ENCODE results near the gene AQR. TPM values are rescaled to one million over a fixed set of nuclear protein-coding genes. Genes with fewer than 3 reads are reported as not detected.

Gene AQR
- polyA plus RNA-seq, 1 of the 3 experiments (the other 2 are of a cell fraction) = 11.6 TPM

DNA sequence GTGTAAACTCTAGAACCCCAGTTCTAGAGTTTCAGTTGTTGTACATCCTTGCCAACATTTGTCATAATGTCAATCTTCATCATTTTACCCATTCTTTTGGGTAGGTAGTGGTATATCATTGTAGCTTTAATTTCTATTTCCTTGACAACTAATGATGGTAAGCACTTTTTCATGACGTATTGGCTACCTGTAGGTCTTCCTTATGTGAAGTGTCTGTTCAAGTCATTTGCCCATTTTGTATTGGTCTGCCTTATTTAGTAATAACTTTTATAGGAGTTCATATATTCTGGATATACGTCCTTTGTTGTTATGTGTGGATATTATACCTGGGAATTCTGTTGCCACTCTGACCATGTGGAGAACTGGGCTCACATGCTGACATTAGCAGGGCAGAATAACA, 100.4 kb downstream of the AQR start (continued):
- TF ChIP-seq, protein P1, sequence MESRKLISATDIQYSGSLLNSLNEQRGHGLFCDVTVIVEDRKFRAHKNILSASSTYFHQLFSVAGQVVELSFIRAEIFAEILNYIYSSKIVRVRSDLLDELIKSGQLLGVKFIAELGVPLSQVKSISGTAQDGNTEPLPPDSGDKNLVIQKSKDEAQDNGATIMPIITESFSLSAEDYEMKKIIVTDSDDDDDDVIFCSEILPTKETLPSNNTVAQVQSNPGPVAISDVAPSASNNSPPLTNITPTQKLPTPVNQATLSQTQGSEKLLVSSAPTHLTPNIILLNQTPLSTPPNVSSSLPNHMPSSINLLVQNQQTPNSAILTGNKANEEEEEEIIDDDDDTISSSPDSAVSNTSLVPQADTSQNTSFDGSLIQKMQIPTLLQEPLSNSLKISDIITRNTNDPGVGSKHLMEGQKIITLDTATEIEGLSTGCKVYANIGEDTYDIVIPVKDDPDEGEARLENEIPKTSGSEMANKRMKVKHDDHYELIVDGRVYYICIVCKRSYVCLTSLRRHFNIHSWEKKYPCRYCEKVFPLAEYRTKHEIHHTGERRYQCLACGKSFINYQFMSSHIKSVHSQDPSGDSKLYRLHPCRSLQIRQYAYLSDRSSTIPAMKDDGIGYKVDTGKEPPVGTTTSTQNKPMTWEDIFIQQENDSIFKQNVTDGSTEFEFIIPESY (IDR thresholded peaks at IDR 0.05; ENCODE audit: borderline replicate concordance, low read depth) = no peak
- TF ChIP-seq ELF1 (IDR thresholded peaks at IDR 0.05) = no peak
- no peak for TF ChIP-seq NRF1 (IDR thresholded peaks at IDR 0.05; ENCODE audit: low read depth, low read length)
- no peak for TF ChIP-seq FOXJ3 (CRISPR knock-in tag; IDR thresholded peaks at IDR 0.05)
- TF ChIP-seq, protein P2, sequence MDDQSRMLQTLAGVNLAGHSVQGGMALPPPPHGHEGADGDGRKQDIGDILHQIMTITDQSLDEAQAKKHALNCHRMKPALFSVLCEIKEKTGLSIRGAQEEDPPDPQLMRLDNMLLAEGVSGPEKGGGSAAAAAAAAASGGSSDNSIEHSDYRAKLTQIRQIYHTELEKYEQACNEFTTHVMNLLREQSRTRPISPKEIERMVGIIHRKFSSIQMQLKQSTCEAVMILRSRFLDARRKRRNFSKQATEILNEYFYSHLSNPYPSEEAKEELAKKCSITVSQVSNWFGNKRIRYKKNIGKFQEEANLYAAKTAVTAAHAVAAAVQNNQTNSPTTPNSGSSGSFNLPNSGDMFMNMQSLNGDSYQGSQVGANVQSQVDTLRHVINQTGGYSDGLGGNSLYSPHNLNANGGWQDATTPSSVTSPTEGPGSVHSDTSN (IDR thresholded peaks at IDR 0.05) = no peak

DNA sequence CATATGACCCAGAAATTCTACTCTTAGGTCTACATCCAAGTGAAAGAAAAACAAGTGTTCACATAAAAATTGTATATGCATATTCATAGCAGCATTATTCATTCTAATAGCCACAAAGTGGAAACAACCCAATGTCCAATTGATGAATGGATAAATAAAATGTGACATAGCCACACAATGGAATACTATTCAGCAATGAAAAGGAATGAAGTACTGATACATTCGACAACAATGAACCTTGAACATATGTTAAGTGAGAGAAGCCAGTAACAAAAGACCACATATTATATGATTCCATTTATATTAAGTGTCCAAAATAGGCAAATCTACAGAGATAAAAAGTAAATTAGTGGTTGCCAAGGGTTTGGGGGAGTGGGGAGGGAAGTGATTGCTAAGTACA, 104.0 kb downstream of the AQR start:
- DNase-seq = no peak
- Histone ChIP-seq H3K9me3 (no peaks in the 10 kb centered on the region), H3K4me1 (ENCODE audit: control insufficient read depth in 1 of 2, insufficient read depth in 2 of 2, low read depth in 1 of 2, low read length in 1 of 2) (no peaks in the 10 kb centered on the region), H3K27me3 (ENCODE audit: insufficient read depth) (no peaks in the 10 kb centered on the region), H3K27ac (ENCODE audit: low read depth in 2 of 2, low read length in 1 of 2) (no peak overlapping the region), H3K4me3 (ENCODE audit: low read depth in 2 of 2, low read length in 1 of 2) (no peak overlapping the region), H3K4me2 (no peak overlapping the region), H3K79me2 (ENCODE audit: insufficient read depth) (no peaks in the 10 kb centered on the region), H3K36me3 (replicated peaks in 1 of 2; ENCODE audit: control insufficient read depth in 1 of 2, insufficient read depth in 2 of 2, low read length in 1 of 2) (peaks cover 80 to 81% of the 10 kb centered on the region in 2 experiments), H3F3A (replicated peaks; ENCODE audit: insufficient read depth) (peaks cover 7% of the 10 kb centered on the region), H2AFZ (ENCODE audit: low read depth) (no peak overlapping the region), H3K9ac (no peak overlapping the region), H4K20me1 (ENCODE audit: insufficient read depth) (no peaks in the 10 kb centered on the region), H3K9me2 (no peaks in the 10 kb centered on the region)
- ChIA-PET POLR2A (no interaction called here), CTCF (no interaction called here)
- WGBS (ENCODE audit: low lambda C conversion rate) = 95% methylated on average over 1 of the region's 1 CpG
- TF ChIP-seq, protein P3, sequence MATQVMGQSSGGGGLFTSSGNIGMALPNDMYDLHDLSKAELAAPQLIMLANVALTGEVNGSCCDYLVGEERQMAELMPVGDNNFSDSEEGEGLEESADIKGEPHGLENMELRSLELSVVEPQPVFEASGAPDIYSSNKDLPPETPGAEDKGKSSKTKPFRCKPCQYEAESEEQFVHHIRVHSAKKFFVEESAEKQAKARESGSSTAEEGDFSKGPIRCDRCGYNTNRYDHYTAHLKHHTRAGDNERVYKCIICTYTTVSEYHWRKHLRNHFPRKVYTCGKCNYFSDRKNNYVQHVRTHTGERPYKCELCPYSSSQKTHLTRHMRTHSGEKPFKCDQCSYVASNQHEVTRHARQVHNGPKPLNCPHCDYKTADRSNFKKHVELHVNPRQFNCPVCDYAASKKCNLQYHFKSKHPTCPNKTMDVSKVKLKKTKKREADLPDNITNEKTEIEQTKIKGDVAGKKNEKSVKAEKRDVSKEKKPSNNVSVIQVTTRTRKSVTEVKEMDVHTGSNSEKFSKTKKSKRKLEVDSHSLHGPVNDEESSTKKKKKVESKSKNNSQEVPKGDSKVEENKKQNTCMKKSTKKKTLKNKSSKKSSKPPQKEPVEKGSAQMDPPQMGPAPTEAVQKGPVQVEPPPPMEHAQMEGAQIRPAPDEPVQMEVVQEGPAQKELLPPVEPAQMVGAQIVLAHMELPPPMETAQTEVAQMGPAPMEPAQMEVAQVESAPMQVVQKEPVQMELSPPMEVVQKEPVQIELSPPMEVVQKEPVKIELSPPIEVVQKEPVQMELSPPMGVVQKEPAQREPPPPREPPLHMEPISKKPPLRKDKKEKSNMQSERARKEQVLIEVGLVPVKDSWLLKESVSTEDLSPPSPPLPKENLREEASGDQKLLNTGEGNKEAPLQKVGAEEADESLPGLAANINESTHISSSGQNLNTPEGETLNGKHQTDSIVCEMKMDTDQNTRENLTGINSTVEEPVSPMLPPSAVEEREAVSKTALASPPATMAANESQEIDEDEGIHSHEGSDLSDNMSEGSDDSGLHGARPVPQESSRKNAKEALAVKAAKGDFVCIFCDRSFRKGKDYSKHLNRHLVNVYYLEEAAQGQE (IDR thresholded peaks at IDR 0.05; ENCODE audit: low read depth, low read length) = no peak
- no peak for TF ChIP-seq ELF1 (IDR thresholded peaks at IDR 0.05)

DNA sequence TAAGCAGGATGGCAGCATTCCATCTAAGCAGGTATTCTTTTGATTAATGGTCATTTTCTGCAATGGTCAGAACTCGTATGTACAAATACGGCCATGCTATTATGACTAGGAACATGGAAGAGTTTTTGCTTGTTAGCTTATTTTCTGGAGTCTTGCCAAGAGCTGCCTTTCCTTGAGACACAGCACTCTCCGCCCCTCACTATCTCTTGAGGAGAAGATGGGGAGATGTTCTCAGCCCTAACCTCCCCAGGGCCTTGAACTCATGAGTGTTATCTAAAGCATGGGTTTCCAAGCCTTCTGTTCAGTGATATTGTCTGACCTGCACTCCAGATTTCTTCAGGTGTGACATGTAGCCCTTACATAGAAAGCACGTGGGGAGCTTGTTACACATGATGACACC, 108.3 kb downstream of the AQR start:
- Histone ChIP-seq H3K9me3 (no peaks in the 10 kb centered on the region), H3K4me3 (ENCODE audit: low read depth in 2 of 2, low read length in 1 of 2) (no peak overlapping the region), H2AFZ (ENCODE audit: low read depth) (no peak overlapping the region), H3K9me2 (no peaks in the 10 kb centered on the region), H4K20me1 (ENCODE audit: insufficient read depth) (no peaks in the 10 kb centered on the region), H3K27me3 (ENCODE audit: insufficient read depth) (no peaks in the 10 kb centered on the region), H3K79me2 (ENCODE audit: insufficient read depth) (no peaks in the 10 kb centered on the region), H3F3A (replicated peaks; ENCODE audit: insufficient read depth) (peaks cover 9% of the 10 kb centered on the region), H3K9ac (no peak overlapping the region), H3K4me2 (no peak overlapping the region), H3K36me3 (replicated peaks in 1 of 2; ENCODE audit: control insufficient read depth in 1 of 2, insufficient read depth in 2 of 2, low read length in 1 of 2) (peaks cover 77 to 83% of the 10 kb centered on the region in 2 experiments), H3K4me1 (ENCODE audit: control insufficient read depth in 1 of 2, insufficient read depth in 2 of 2, low read depth in 1 of 2, low read length in 1 of 2) (no peaks in the 10 kb centered on the region), H3K27ac (ENCODE audit: low read depth in 2 of 2, low read length in 1 of 2) (no peak overlapping the region)
- ChIA-PET POLR2A (no interaction called here), CTCF (interaction anchor here (1.2 kb wide), 1 partner anchor 153 kb away, joined by 3 read pairs; no protein-coding TSS in a partner anchor)
- WGBS (ENCODE audit: low lambda C conversion rate) = 100% methylated on average over 4 of the region's 4 CpGs
- no peak for DNase-seq
- TF ChIP-seq TEAD4 (IDR thresholded peaks at IDR 0.05; ENCODE audit: borderline replicate concordance, insufficient read depth) (no peak), FOSL2 (IDR thresholded peaks at IDR 0.05; ENCODE audit: borderline replicate concordance, low read depth) (no peak), CHD2 (IDR thresholded peaks at IDR 0.05; ENCODE audit: low read length, partially characterized antibody) (no peak), RXRA (IDR thresholded peaks at IDR 0.05; ENCODE audit: borderline replicate concordance, low read depth) (no peak), FOXM1 (IDR thresholded peaks at IDR 0.05; ENCODE audit: low read depth) (no peak), GATA2 (CRISPR knock-in tag; IDR thresholded peaks at IDR 0.05) (no peak), POLR2AphosphoS5 (IDR thresholded peaks at IDR 0.05; ENCODE audit: low read depth, low read length) (no peak)
- TF ChIP-seq, protein P4, sequence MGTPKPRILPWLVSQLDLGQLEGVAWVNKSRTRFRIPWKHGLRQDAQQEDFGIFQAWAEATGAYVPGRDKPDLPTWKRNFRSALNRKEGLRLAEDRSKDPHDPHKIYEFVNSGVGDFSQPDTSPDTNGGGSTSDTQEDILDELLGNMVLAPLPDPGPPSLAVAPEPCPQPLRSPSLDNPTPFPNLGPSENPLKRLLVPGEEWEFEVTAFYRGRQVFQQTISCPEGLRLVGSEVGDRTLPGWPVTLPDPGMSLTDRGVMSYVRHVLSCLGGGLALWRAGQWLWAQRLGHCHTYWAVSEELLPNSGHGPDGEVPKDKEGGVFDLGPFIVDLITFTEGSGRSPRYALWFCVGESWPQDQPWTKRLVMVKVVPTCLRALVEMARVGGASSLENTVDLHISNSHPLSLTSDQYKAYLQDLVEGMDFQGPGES (IDR thresholded peaks at IDR 0.05; ENCODE audit: low read depth, low read length) = no peak
- TF ChIP-seq, protein P5, sequence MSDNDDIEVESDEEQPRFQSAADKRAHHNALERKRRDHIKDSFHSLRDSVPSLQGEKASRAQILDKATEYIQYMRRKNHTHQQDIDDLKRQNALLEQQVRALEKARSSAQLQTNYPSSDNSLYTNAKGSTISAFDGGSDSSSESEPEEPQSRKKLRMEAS (IDR thresholded peaks at IDR 0.05; ENCODE audit: low read depth) = no peak
- TF ChIP-seq, protein P6, sequence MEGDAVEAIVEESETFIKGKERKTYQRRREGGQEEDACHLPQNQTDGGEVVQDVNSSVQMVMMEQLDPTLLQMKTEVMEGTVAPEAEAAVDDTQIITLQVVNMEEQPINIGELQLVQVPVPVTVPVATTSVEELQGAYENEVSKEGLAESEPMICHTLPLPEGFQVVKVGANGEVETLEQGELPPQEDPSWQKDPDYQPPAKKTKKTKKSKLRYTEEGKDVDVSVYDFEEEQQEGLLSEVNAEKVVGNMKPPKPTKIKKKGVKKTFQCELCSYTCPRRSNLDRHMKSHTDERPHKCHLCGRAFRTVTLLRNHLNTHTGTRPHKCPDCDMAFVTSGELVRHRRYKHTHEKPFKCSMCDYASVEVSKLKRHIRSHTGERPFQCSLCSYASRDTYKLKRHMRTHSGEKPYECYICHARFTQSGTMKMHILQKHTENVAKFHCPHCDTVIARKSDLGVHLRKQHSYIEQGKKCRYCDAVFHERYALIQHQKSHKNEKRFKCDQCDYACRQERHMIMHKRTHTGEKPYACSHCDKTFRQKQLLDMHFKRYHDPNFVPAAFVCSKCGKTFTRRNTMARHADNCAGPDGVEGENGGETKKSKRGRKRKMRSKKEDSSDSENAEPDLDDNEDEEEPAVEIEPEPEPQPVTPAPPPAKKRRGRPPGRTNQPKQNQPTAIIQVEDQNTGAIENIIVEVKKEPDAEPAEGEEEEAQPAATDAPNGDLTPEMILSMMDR (IDR thresholded peaks at IDR 0.05) = no peak
